22Rv1 (cell line): Measurements from ENCODE around the gene SETD7.

Source experiments
- CTCF ChIP-seq: fragments of 450-650 bp; IDR thresholded peaks from 2 replicates; pipeline ENCODE4 v1.5.1; 2017; ENCODE audit warnings: mild to moderate bottlenecking
- ZFX ChIP-seq: fragments of 450-650 bp; IDR thresholded peaks from 2 replicates; pipeline ENCODE4 v1.6.1; 2017; ENCODE audit warnings: antibody characterized with exemption, borderline replicate concordance

GRCh38 chr4:139567159-139567870 lies 11.3 kb upstream of the SETD7 start:
- TF ChIP-seq CTCF (no peak), ZFX (no peak)
